Midbrain (tissue), 1 donor: ENCODE data around the gene MED13L.

Experiments
- DNase-seq: peaks from one replicate; lab custom pipeline; 2025; lab: John Stamatoyannopoulos, UW

The MED13L gene

GRCh38 chr12:116130431-116130830 is 147.1 kb downstream of the MED13L start:
- no peak for DNase-seq

GRCh38 chr12:116128779-116129178 is 148.7 kb downstream of the MED13L start:
- no peak for DNase-seq

GRCh38 chr12:116127859-116128258 is 149.6 kb downstream of the MED13L start:
- DNase-seq, result no peak

GRCh38 chr12:116126610-116127009 is 150.9 kb downstream of the MED13L start:
- no peak for DNase-seq

- no peak for DNase-seq
These were observed 151.4 kb downstream of the MED13L start for GRCh38 chr12:116125956-116126566.

GRCh38 chr12:116125084-116125483 is 152.4 kb downstream of the MED13L start:
- DNase-seq, result no peak

GRCh38 chr12:116123451-116124258 is 153.8 kb downstream of the MED13L start:
- DNase-seq, result peak; percentile 55

- peak; percentile 25 for DNase-seq
These were observed 154.9 kb downstream of the MED13L start for GRCh38 chr12:116122628-116123027.

GRCh38 chr12:116121453-116121871 is 156.0 kb downstream of the MED13L start:
- DNase-seq, result no peak

GRCh38 chr12:116116650-116117424 is 160.7 kb downstream of the MED13L start:
- no peak for DNase-seq

GRCh38 chr12:116113398-116114130 is 163.9 kb downstream of the MED13L start:
- DNase-seq, result no peak

- no peak for DNase-seq
These were observed 170.6 kb downstream of the MED13L start for GRCh38 chr12:116106870-116107269.

- DNase-seq, result no peak
These were observed 173.2 kb downstream of the MED13L start for GRCh38 chr12:116104167-116104767.

GRCh38 chr12:116101991-116102390 is 175.5 kb downstream of the MED13L start:
- DNase-seq, result no peak

- DNase-seq, result no peak
These were observed 177.7 kb downstream of the MED13L start for GRCh38 chr12:116099652-116100432.

- DNase-seq, result no peak
These were observed 180.6 kb downstream of the MED13L start for GRCh38 chr12:116096874-116097273.

- DNase-seq, result no peak
These were observed 183.0 kb downstream of the MED13L start for GRCh38 chr12:116094475-116094874.

GRCh38 chr12:116093915-116094314 is 183.6 kb downstream of the MED13L start:
- no peak for DNase-seq

- DNase-seq, result no peak
These were observed 184.7 kb downstream of the MED13L start for GRCh38 chr12:116092776-116093175.

GRCh38 chr12:116092162-116092561 is 185.3 kb downstream of the MED13L start:
- no peak for DNase-seq

- no peak for DNase-seq
These were observed 185.9 kb downstream of the MED13L start for GRCh38 chr12:116091579-116091978.
